Transverse colon (tissue), 4 donors: ENCODE results near the gene PTPRN2.

Source experiments
- CTCF ChIP-seq, 5 experiments: fragments of 200-600 bp in 3 of 5; fragments of 450-650 bp in 2 of 5; sonication (generic) in 3 of 5; IDR thresholded peaks; 1 replicate in 2 of 5; 2 replicates in 3 of 5; pipeline ENCODE4 v1.5.1; 2016 to 2017; ENCODE audit warnings: antibody characterized with exemption in 5 of 5, inconsistent platforms in 3 of 5, mild to moderate bottlenecking in 2 of 5, moderate library complexity in 1 of 5
- EP300 ChIP-seq: sonication (generic); formaldehyde crosslinking; IDR thresholded peaks from one replicate; pipeline ENCODE4 v1.6.1; 2017; ENCODE audit warnings: antibody characterized with exemption, low read depth
- POLR2A ChIP-seq: fragments of 450-650 bp; IDR thresholded peaks from one replicate; pipeline ENCODE4 v1.6.1; 2016; ENCODE audit warnings: antibody characterized with exemption, mild to moderate bottlenecking, moderate library complexity
- POLR2AphosphoS5 ChIP-seq, 3 donors: sonication (generic); formaldehyde crosslinking; IDR thresholded peaks; one replicate each; pipeline ENCODE4 v1.6.1; 2016; ENCODE audit warnings: antibody characterized with exemption in 3 of 3

- TF ChIP-seq CTCF (IDR thresholded peaks at IDR 0.05) = no peak
- no peak for TF ChIP-seq EP300
- no peak for TF ChIP-seq POLR2A
- no peak for TF ChIP-seq POLR2AphosphoS5 (IDR thresholded peaks at IDR 0.05)
Observed at GRCh38 chr7:157635148-157635500, 952.5 kb downstream of the PTPRN2 start.
